ENCODE data around the gene GALNT18. TPM values are rescaled to one million over a fixed set of nuclear protein-coding genes. Genes with fewer than 3 reads are reported as not detected.

GALNT18 gene
- total RNA-seq, 8 experiments from 2014 or later, result 5.3 to 13.2 (median 8.2) TPM

DNA sequence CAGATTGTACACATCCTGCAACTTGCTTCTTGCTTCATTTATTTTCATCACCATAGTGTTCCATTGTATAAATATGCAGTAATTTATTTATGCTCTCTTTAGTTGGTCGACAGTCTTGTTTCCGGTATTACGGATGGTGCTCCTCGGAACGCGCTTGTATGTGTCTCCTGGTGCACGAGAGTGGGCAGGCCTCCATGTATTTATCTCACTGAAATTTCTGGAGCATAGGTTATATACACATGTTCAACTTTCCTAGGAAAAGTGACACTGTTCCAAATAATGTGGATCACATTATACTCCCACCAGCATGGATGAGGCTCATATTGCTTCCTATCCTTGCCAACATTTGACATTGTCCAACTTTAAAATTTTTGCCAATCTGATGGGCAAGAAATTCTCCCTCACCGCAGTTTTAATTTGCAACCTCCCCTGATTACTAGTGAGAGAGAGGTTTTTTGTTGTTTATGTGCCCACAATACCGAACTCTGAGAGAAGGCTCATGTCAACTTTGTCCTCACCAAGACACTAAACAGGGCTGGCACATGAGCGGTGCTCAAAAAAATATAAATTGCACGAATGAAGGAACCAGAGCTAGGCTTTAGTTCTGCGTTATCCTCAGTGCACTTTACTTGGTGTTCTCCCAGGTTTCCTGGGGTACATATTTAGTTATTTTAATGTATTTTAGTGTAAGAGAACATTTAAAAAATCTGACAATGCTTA, 272.5 kb downstream of the GALNT18 start:
- no peak overlapping the region for H3K27ac ChIP-seq
- WGBS, 10 experiments, result 21 to 90% (median 71%) methylated on average over 7 to 12 of the region's 12 CpGs; no CpG with 5 or more reads in 1 of the 10 experiments
- no peaks in the 10 kb centered on the region for H3K4me1 ChIP-seq (replicated peaks in 1 of 2)
- H3K4me3 ChIP-seq, result no peak overlapping the region
- in situ Hi-C loops (cut with MboI; ENCODE audit: low pct_unique_long_range_greater_than_20kb in 2 of 9, low sequenced_read_pairs in 9 of 9, unreplicated experiment in 9 of 9), result no loop called here
- peak in 1 of 8 experiments; percentile 57 for ATAC-seq (replicated peaks in 6 of 8)

DNA sequence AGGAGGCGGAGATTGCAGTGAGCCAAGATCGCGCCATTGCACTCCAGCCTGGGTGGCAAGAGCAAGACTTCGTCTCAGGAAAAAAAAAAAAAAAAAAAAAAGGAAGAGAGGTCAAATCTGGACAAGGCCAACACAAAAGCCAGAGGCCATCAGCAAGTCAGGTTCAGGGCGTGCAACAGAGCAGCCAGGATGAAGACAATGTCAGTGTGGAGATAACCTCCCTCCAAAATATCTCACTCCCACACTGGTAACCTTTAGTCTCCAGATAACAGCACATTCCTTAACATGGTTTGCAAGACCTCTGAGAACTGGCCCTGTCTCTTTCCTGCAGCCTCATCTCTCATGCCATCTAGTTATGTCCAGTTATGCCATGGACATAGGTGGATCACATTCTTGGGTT, 273.5 kb downstream of the GALNT18 start:
- ATAC-seq (replicated peaks in 6 of 8), result no peak
- H3K27ac ChIP-seq, result no peak overlapping the region
- in situ Hi-C loops (cut with MboI; ENCODE audit: low pct_unique_long_range_greater_than_20kb in 2 of 9, low sequenced_read_pairs in 9 of 9, unreplicated experiment in 9 of 9), result no loop called here
- no peak overlapping the region for H3K4me3 ChIP-seq
- no peaks in the 10 kb centered on the region for H3K4me1 ChIP-seq (replicated peaks in 1 of 2)
- WGBS, 10 experiments, result 78 to 100% (median 100%) methylated on average over 1 to 5 of the region's 5 CpGs; no CpG with 5 or more reads in 3 of the 10 experiments

- 17 to 100% (median 90%) methylated on average over 1 to 7 of the region's 7 CpGs for WGBS, 10 experiments
- no peak overlapping the region for H3K27ac ChIP-seq
- H3K4me3 ChIP-seq, result no peak overlapping the region
- in situ Hi-C loops (cut with MboI; ENCODE audit: low pct_unique_long_range_greater_than_20kb in 2 of 9, low sequenced_read_pairs in 9 of 9, unreplicated experiment in 9 of 9), result no loop called here
- ATAC-seq (replicated peaks in 6 of 8), result no peak
- H3K4me1 ChIP-seq (replicated peaks in 1 of 2), result no peaks in the 10 kb centered on the region
These were observed 274.2 kb downstream of the GALNT18 start for GRCh38 chr11:11347592-11347991.

DNA sequence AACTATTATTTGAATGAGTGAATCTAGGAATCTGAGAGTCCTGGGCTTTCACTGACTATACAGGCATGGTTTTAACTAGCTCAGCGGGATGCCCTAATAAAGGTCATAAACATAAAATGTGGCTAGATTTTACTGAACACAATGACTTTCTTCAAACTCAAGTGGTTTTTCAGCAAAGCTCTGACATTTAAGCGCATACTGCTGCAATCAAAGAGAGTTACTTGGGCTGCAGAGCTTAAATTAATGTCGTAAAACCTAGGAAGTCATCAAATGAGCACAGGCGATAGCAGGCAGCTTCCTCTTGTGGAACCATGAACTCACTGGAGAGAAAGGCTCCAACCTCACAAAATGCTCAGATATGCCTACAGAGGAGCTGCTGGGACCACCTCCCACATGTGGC, 275.5 kb downstream of the GALNT18 start:
- Histone ChIP-seq H3K4me3 (no peak overlapping the region), H3K27ac (no peak overlapping the region), H3K4me1 (replicated peaks in 1 of 2) (no peaks in the 10 kb centered on the region)
- ATAC-seq (replicated peaks in 6 of 8), result peak in 1 of 8 experiments; percentile 26
- WGBS, 10 experiments, result 64 to 100% (median 91%) methylated on average over 2 to 4 of the region's 4 CpGs
- in situ Hi-C loops (cut with MboI; ENCODE audit: low pct_unique_long_range_greater_than_20kb in 2 of 9, low sequenced_read_pairs in 9 of 9, unreplicated experiment in 9 of 9), result no loop called here

- H3K4me3 ChIP-seq, result no peak overlapping the region
- WGBS, 10 experiments, result no CpG with 5 or more reads among the region's 1 CpG
- H3K4me1 ChIP-seq (replicated peaks in 1 of 2), result no peaks in the 10 kb centered on the region
- ATAC-seq (replicated peaks in 6 of 8), result peak in 1 of 8 experiments; percentile 47
- in situ Hi-C loops (cut with MboI; ENCODE audit: low pct_unique_long_range_greater_than_20kb in 2 of 9, low sequenced_read_pairs in 9 of 9, unreplicated experiment in 9 of 9), result no loop called here
- no peak overlapping the region for H3K27ac ChIP-seq
These were observed 276.7 kb downstream of the GALNT18 start for GRCh38 chr11:11345099-11345498.

- in situ Hi-C loops (cut with MboI; ENCODE audit: low pct_unique_long_range_greater_than_20kb in 2 of 9, low sequenced_read_pairs in 9 of 9, unreplicated experiment in 9 of 9), result no loop called here
- WGBS, 10 experiments, result 67 to 100% (median 100%) methylated on average over 1 to 2 of the region's 3 CpGs; no CpG with 5 or more reads in 5 of the 10 experiments
- H3K4me1 ChIP-seq (replicated peaks in 1 of 2), result no peaks in the 10 kb centered on the region
These were observed 277.8 kb downstream of the GALNT18 start for GRCh38 chr11:11344045-11344444.

GRCh38 chr11:11338304-11338703, 283.5 kb downstream of the GALNT18 start:
- ATAC-seq (replicated peaks in 6 of 8), result no peak
- in situ Hi-C loops (cut with MboI; ENCODE audit: low pct_unique_long_range_greater_than_20kb in 2 of 9, low sequenced_read_pairs in 9 of 9, unreplicated experiment in 9 of 9), result no loop called here
- H3K4me3 ChIP-seq, result no peak overlapping the region
- no peaks in the 10 kb centered on the region for H3K4me1 ChIP-seq (replicated peaks in 1 of 2)
- H3K27ac ChIP-seq, result no peak overlapping the region
- WGBS, 10 experiments, result 17 to 100% (median 80%) methylated on average over 1 of the region's 1 CpG; no CpG with 5 or more reads in 5 of the 10 experiments

More at GRCh38 chr11:11344045-11344444, 277.8 kb downstream of the GALNT18 start:
- no peak overlapping the region for H3K4me3 ChIP-seq
- H3K27ac ChIP-seq, result no peak overlapping the region
- ATAC-seq (replicated peaks in 6 of 8), result no peak

- no peak for ATAC-seq (replicated peaks in 6 of 8)
- Histone ChIP-seq H3K4me1 (replicated peaks in 1 of 2) (no peaks in the 10 kb centered on the region), H3K4me3 (no peak overlapping the region), H3K27ac (no peak overlapping the region)
- 29 to 100% (median 62%) methylated on average over 1 to 4 of the region's 4 CpGs; no CpG with 5 or more reads in 3 of the 10 experiments for WGBS, 10 experiments
- in situ Hi-C loops (cut with MboI; ENCODE audit: low pct_unique_long_range_greater_than_20kb in 2 of 9, low sequenced_read_pairs in 9 of 9, unreplicated experiment in 9 of 9), result no loop called here
These were observed 285.1 kb downstream of the GALNT18 start for GRCh38 chr11:11336664-11337063.

- Histone ChIP-seq H3K27ac (no peak overlapping the region), H3K4me1 (replicated peaks in 1 of 2) (no peaks in the 10 kb centered on the region), H3K4me3 (no peak overlapping the region)
- in situ Hi-C loops (cut with MboI; ENCODE audit: low pct_unique_long_range_greater_than_20kb in 2 of 9, low sequenced_read_pairs in 9 of 9, unreplicated experiment in 9 of 9), result no loop called here
- 58 to 100% (median 84%) methylated on average over 1 to 2 of the region's 2 CpGs; no CpG with 5 or more reads in 4 of the 10 experiments for WGBS, 10 experiments
- ATAC-seq (replicated peaks in 6 of 8), result no peak
These were observed 286.8 kb downstream of the GALNT18 start for GRCh38 chr11:11335043-11335442.

DNA sequence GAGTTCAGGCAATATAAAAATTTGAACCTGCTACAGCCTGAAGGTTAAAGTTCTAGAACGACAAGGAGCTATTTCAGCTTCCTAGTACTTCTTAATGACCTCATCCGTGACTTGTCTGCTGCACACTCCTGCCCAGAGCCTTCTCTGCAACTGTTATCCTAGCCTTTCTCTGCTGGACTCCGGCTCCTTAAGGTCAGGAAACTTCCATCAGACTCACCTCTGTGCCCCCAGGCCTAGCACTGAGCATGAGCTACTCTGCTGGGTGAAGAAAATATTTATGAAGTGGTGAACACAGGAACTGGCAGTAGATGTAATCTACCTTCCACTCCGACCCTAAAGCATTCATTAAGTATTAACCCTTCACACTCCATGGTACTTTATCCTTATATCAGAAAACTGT, 287.2 kb downstream of the GALNT18 start:
- 25 to 100% (median 78%) methylated on average over 1 to 4 of the region's 4 CpGs; no CpG with 5 or more reads in 1 of the 10 experiments for WGBS, 10 experiments
- no peaks in the 10 kb centered on the region for H3K4me1 ChIP-seq (replicated peaks in 1 of 2)
- no peak for ATAC-seq (replicated peaks in 6 of 8)
- H3K27ac ChIP-seq, result no peak overlapping the region
- in situ Hi-C loops (cut with MboI; ENCODE audit: low pct_unique_long_range_greater_than_20kb in 2 of 9, low sequenced_read_pairs in 9 of 9, unreplicated experiment in 9 of 9), result no loop called here
- H3K4me3 ChIP-seq, result no peak overlapping the region

DNA sequence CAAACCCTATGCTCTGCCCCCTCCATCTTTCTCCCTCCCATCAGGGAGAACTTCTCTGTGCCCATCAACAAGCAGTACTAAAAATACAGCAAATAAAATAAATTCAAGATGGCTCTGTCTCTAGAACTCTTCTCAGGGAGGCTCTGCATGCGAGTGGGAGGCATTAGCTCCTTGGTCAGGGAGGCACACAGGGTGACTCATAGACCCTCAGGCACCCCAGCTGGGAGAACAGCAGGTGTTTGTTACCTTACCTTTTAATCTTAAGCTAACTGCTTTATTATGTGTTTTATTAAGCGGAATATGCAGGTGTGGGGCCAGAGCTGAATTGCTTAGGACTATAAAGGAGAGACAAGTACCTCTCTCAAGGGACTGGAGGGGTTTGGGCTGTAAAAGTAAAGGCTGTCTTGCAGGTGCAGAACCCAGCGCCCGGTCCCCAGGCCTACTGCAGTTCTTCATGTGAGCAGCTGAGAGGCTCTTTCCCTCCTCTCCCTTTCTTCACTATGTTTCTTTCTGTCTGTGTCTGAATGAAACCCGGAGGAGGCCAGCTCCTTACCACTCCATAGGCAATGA, 289.6 kb downstream of the GALNT18 start:
- H3K27ac ChIP-seq, result no peak overlapping the region
- ATAC-seq (replicated peaks in 6 of 8), result peak in 2 of 8 experiments; percentile 37 to 48
- no peak overlapping the region for H3K4me3 ChIP-seq
- no peaks in the 10 kb centered on the region for H3K4me1 ChIP-seq (replicated peaks in 1 of 2)
- 0 to 100% (median 82%) methylated on average over 1 to 4 of the region's 5 CpGs; no CpG with 5 or more reads in 3 of the 10 experiments for WGBS, 10 experiments
- in situ Hi-C loops (cut with MboI; ENCODE audit: low pct_unique_long_range_greater_than_20kb in 2 of 9, low sequenced_read_pairs in 9 of 9, unreplicated experiment in 9 of 9), result no loop called here

DNA sequence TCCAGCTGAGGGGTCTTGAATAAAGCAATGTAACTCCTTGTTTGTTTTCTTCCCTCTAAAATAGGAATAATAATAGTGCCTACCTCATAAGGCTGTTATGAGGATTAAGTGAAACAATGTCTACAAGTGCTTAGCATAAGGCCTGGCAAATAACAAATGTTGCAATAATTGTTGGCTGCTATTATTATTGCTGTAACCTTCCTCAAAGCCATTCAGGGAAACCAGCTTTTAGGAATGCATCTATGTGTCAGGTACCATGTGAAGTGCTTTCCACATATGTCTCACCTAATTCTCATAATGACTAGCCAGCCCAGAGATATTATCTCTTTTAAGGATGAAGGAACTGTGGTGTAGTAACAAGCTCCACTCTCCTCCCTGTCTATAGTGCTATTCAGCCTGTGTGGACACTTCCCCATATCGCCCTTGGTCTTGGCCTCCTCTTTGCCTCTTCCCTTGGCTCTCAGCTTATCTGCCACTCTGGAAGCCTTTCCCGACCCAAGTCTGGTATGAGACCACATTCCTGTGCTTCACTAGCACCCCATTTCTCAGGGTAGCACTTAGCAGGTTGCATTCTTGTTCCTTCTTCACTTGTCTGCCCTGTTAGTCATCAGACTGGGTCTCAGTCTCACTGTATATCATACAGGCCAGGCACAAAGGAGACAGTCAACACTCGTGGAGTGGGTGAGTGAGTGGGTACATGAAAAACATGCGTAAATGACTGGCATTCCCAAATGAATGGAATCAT, 292.6 kb downstream of the GALNT18 start:
- Histone ChIP-seq H3K4me3 (no peak overlapping the region), H3K27ac (no peak overlapping the region), H3K4me1 (replicated peaks in 1 of 2) (no peaks in the 10 kb centered on the region)
- no peak for ATAC-seq (replicated peaks in 6 of 8)
- in situ Hi-C loops (cut with MboI; ENCODE audit: low pct_unique_long_range_greater_than_20kb in 2 of 9, low sequenced_read_pairs in 9 of 9, unreplicated experiment in 9 of 9), result no loop called here
- 17 to 90% (median 76%) methylated on average over 1 to 4 of the region's 4 CpGs; no CpG with 5 or more reads in 1 of the 10 experiments for WGBS, 10 experiments

DNA sequence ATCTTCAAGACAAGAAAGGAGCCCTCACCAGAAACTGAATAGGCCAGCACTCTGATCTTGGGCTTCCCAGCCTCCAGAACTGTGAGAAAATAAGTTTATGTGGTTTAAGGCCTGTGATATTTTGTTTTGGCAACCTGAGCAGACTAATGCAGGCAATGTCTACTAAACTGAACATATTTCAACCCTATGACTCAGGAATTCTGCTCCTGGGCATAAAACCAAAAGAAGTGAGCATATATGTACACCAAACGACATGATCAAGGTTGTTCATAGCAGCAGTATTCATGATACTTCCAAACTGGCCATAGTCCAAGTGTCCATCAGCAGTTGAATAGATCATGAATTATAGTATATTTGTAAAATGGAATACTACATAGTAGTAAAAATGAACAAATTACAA, 297.7 kb downstream of the GALNT18 start:
- ATAC-seq (replicated peaks in 6 of 8), result peak in 2 of 8 experiments; percentile 30 to 32
- Histone ChIP-seq H3K27ac (no peak overlapping the region), H3K4me1 (replicated peaks in 1 of 2) (no peaks in the 10 kb centered on the region), H3K4me3 (no peak overlapping the region)
- WGBS, 10 experiments, result 11 to 89% (median 63%) methylated on average over 1 of the region's 1 CpG; no CpG with 5 or more reads in 3 of the 10 experiments
- in situ Hi-C loops (cut with MboI; ENCODE audit: low pct_unique_long_range_greater_than_20kb in 2 of 9, low sequenced_read_pairs in 9 of 9, unreplicated experiment in 9 of 9), result no loop called here
